K562 (cell line): ENCODE data around the gene TGFB1I1. TPM values are rescaled to one million over a fixed set of nuclear protein-coding genes. Genes with fewer than 3 reads are reported as not detected.

Source experiments
- CBX8 ChIP-seq: fragments of 200-600 bp; sonication (generic); IDR thresholded peaks from 2 replicates; pipeline ENCODE4 v1.6.1; 2012; ENCODE audit warnings: borderline replicate concordance, mixed run types, low read depth, mild to moderate bottlenecking, moderate library complexity, mixed read lengths, low read length, control low read depth, inconsistent platforms; ENCODE audit not compliant: poor library complexity, severe bottlenecking; ENCODE audit errors: extremely low read depth
- CREB5 ChIP-seq: fragments of 250-450 bp; sonication (Bioruptor Pico); IDR thresholded peaks from 2 replicates; pipeline ENCODE4 v1.5.0; 2020; ENCODE audit warnings: mild to moderate bottlenecking
- EP400 ChIP-seq: fragments of 450-650 bp; IDR thresholded peaks from 2 replicates; pipeline ENCODE4 v1.6.1; 2017; ENCODE audit warnings: antibody characterized with exemption, mild to moderate bottlenecking, moderate library complexity
- KDM2B ChIP-seq: fragments of 250-450 bp; sonication (Bioruptor Pico); IDR thresholded peaks from 2 replicates; pipeline ENCODE4 v1.8.0; 2021; ENCODE audit warnings: mild to moderate bottlenecking, moderate library complexity
- MAFF ChIP-seq: IDR thresholded peaks from 2 replicates; pipeline ENCODE4 v1.6.1; 2012; ENCODE audit warnings: low read length, improper control_type of control experiment
- MAFG ChIP-seq: fragments of 450-650 bp; conservative IDR thresholded peaks from 2 replicates; pipeline ENCODE4 v1.6.1; 2016; ENCODE audit warnings: missing genetic modification characterization, missing compliant biosample characterization
- MXI1 ChIP-seq: IDR thresholded peaks from 2 replicates; pipeline ENCODE4 v1.6.1; 2011; ENCODE audit warnings: low read depth, mild to moderate bottlenecking, improper control_type of control experiment, low read length
- NBN ChIP-seq: fragments of 450-650 bp; IDR thresholded peaks from 2 replicates; pipeline ENCODE4 v1.6.1; 2016; ENCODE audit warnings: low read depth, mild to moderate bottlenecking
- SMAD2 ChIP-seq: fragments of 150-350 bp; IDR thresholded peaks from 2 replicates; pipeline ENCODE4 v1.6.1; 2014; ENCODE audit warnings: low read depth, mild to moderate bottlenecking, low read length
- VEZF1 ChIP-seq: fragments of 200-800 bp; sonication (Bioruptor generic); IDR thresholded peaks from 2 replicates; pipeline ENCODE4 v1.6.1; 2017; ENCODE audit warnings: missing genetic modification characterization, missing compliant biosample characterization
- ZBTB2 ChIP-seq: fragments of 450-650 bp; IDR thresholded peaks from 2 replicates; pipeline ENCODE4 v1.6.1; 2016; ENCODE audit warnings: antibody characterized with exemption
- polyA plus RNA-seq, 8 experiments: library from polyadenylated mRNA; depleted of rRNA in 4 of 8; stranded (reverse) in 5 of 8; unstranded in 3 of 8; fragments of >200 nt; fragmentation: Nextera tagmentation in 2 of 8; fragmentation: Illumina TruSeq in 1 of 8; extraction: Ambion mirVana in 2 of 8; extraction: Trizol in 1 of 8; gene quantifications; 2 replicates each; pipeline versions ENCODE4 v1.2.1 to v1.2.3, GENCODE V29; 2011 to 2014; ENCODE audit warnings: inconsistent platforms in 1 of 8, missing spikeins in 1 of 8
- total RNA-seq, 7 experiments: library from RNA; depleted of rRNA in 6 of 7; stranded (reverse); fragments of >200 nt in 6 of 7; fragmentation: Illumina TruSeq in 2 of 7; extraction: Trizol in 2 of 7; gene quantifications; 2 replicates each; pipeline versions ENCODE4 v1.2.1 to v1.2.3, GENCODE V29; 2011 to 2021; ENCODE audit warnings: low replicate concordance in 1 of 7
- TF ChIP-seq, protein P1 (sequence below): sonication (generic); formaldehyde crosslinking; IDR thresholded peaks from 2 replicates; pipeline ENCODE4 v1.4.0; 2020; ENCODE audit warnings: mild to moderate bottlenecking, missing genetic modification reagents
- TF ChIP-seq, protein P2 (sequence below): fragments of 250-450 bp; sonication (Bioruptor Pico); IDR thresholded peaks from 2 replicates; pipeline ENCODE4 v1.4.0; 2020; ENCODE audit warnings: mild to moderate bottlenecking, moderate library complexity

The TGFB1I1 gene
- total and polyA plus RNA-seq, 9 of the 15 experiments (the other 6 are each of a cell fraction or from before 2014, with no cell fraction given): 0.04 to 0.91 (median 0.19) TPM

- TF ChIP-seq VEZF1: 0 out of 2 replicates have a peak, but pooled peaks have one; percentile 22
- peak; percentile 98 for TF ChIP-seq MAFG (tag)
- TF ChIP-seq MXI1: no peak
- TF ChIP-seq EP400: peak; percentile 49
- TF ChIP-seq CBX8: no peak
- TF ChIP-seq CREB5 (CRISPR knock-in tag): no peak
- TF ChIP-seq, protein P1, sequence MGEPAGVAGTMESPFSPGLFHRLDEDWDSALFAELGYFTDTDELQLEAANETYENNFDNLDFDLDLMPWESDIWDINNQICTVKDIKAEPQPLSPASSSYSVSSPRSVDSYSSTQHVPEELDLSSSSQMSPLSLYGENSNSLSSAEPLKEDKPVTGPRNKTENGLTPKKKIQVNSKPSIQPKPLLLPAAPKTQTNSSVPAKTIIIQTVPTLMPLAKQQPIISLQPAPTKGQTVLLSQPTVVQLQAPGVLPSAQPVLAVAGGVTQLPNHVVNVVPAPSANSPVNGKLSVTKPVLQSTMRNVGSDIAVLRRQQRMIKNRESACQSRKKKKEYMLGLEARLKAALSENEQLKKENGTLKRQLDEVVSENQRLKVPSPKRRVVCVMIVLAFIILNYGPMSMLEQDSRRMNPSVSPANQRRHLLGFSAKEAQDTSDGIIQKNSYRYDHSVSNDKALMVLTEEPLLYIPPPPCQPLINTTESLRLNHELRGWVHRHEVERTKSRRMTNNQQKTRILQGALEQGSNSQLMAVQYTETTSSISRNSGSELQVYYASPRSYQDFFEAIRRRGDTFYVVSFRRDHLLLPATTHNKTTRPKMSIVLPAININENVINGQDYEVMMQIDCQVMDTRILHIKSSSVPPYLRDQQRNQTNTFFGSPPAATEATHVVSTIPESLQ (CRISPR knock-in tag): no peak
- peak; percentile 96 for TF ChIP-seq MAFF
- TF ChIP-seq SMAD2: no peak
- TF ChIP-seq, protein P2, sequence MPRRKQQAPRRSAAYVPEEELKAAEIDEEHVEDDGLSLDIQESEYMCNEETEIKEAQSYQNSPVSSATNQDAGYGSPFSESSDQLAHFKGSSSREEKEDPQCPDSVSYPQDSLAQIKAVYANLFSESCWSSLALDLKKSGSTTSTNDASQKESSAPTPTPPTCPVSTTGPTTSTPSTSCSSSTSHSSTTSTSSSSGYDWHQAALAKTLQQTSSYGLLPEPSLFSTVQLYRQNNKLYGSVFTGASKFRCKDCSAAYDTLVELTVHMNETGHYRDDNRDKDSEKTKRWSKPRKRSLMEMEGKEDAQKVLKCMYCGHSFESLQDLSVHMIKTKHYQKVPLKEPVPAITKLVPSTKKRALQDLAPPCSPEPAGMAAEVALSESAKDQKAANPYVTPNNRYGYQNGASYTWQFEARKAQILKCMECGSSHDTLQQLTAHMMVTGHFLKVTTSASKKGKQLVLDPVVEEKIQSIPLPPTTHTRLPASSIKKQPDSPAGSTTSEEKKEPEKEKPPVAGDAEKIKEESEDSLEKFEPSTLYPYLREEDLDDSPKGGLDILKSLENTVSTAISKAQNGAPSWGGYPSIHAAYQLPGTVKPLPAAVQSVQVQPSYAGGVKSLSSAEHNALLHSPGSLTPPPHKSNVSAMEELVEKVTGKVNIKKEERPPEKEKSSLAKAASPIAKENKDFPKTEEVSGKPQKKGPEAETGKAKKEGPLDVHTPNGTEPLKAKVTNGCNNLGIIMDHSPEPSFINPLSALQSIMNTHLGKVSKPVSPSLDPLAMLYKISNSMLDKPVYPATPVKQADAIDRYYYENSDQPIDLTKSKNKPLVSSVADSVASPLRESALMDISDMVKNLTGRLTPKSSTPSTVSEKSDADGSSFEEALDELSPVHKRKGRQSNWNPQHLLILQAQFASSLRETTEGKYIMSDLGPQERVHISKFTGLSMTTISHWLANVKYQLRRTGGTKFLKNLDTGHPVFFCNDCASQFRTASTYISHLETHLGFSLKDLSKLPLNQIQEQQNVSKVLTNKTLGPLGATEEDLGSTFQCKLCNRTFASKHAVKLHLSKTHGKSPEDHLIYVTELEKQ (CRISPR knock-in tag): no peak
- TF ChIP-seq ZBTB2: peak; percentile 79; the same call in 1 of the 2 replicates
- TF ChIP-seq KDM2B (CRISPR knock-in tag): no peak
- TF ChIP-seq NBN: 0 out of 2 replicates have a peak, but pooled peaks have one; percentile 35
These were observed 18.4 kb upstream of the TGFB1I1 start (continued) for GRCh38 chr16:31453255-31454204.
